HG02852 (cell line): Measurements from ENCODE around the gene C1orf53.

Experiments used
- ATAC-seq: cut with Tn5 transposase; IDR thresholded peaks from one replicate; pipeline ENCODE4 v1.9.1; 2021; ENCODE audit warnings: mild to moderate bottlenecking, moderate library complexity; ENCODE audit not compliant: unreplicated experiment

C1orf53 gene

GRCh38 chr1:197954718-197955418, 52.4 kb downstream of the C1orf53 start:
- no peak for ATAC-seq

- ATAC-seq = no peak
Observed at GRCh38 chr1:197955486-197956394, 53.3 kb downstream of the C1orf53 start.
